Measurements from ENCODE around the gene FBN1.

FBN1 gene

GRCh38 chr15:48467801-48468200 lies 177.7 kb downstream of the FBN1 start:
- DNase-seq, result no peak
- Mint-ChIP-seq H3K27ac (no peak overlapping the region), H3K27me3 (no peaks in the 10 kb centered on the region), H3K4me3 (no peak overlapping the region), H3K9me3 (no peaks in the 10 kb centered on the region), H3K4me1 (peaks cover 2% of the 10 kb centered on the region), H3K36me3 (no peaks in the 10 kb centered on the region)
- CTCF ChIA-PET, result no interaction called here

- CTCF ChIA-PET, result no interaction called here
- no peak overlapping the region for H3K4me3 Mint-ChIP-seq
Observed at GRCh38 chr15:48466820-48467219, 178.7 kb downstream of the FBN1 start.

DNA sequence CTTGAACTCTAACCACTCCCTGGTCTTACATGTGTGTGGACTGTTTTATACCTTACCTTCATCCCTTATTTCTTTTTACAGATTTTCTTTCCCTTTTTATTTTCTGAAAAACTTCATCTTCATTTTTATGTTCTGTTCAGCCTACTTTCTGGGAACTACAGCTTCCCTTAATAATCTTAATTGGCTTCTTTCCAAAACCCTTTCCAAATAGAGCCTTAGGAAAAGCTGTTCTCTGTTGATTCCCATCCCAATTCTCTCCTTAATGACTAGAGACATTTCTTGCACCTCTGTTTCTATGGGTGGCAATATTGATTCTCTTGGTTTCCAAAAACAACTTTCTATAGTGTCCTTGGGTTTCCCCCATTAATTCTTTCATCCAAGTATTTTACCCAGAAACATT lies 179.4 kb downstream of the FBN1 start:
- Mint-ChIP-seq H3K9me3 (no peaks in the 10 kb centered on the region), H3K4me1 (no peaks in the 10 kb centered on the region), H3K27ac (no peak overlapping the region), H3K27me3 (no peaks in the 10 kb centered on the region), H3K4me3 (no peak overlapping the region), H3K36me3 (no peaks in the 10 kb centered on the region)
- CTCF ChIA-PET, result no interaction called here
- DNase-seq, result no peak

More at GRCh38 chr15:48466820-48467219, 178.7 kb downstream of the FBN1 start:
- Mint-ChIP-seq H3K4me1 (no peaks in the 10 kb centered on the region), H3K27me3 (no peaks in the 10 kb centered on the region), H3K36me3 (no peaks in the 10 kb centered on the region), H3K9me3 (no peaks in the 10 kb centered on the region), H3K27ac (no peak overlapping the region)
- no peak for DNase-seq

DNA sequence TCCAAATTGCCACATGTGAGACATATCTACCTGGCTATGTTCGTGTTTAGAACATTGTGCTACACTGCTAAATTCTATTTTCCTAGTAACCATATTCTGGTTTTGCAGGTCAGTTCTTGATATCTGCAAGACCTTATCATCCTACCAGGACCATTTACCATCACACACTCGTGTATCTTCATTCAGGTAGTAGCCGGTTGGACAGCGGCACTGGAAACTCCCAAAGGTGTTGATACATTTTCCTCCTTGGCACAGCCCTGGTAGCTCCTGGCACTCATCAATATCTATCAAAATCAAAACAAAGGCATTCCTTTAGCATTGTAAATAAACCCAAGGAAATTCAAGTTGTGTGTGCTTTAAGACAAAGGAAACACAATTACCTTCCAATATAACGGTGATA lies 180.1 kb downstream of the FBN1 start:
- Mint-ChIP-seq H3K9me3 (no peaks in the 10 kb centered on the region), H3K27ac (no peak overlapping the region), H3K36me3 (no peaks in the 10 kb centered on the region), H3K4me3 (no peak overlapping the region), H3K4me1 (no peaks in the 10 kb centered on the region), H3K27me3 (no peaks in the 10 kb centered on the region)
- CTCF ChIA-PET, result no interaction called here
- DNase-seq, result no peak

- CTCF ChIA-PET, result no interaction called here
- H3K27ac Mint-ChIP-seq, result no peak overlapping the region
Observed at GRCh38 chr15:48463366-48463880, 182.1 kb downstream of the FBN1 start.

GRCh38 chr15:48462688-48463087 lies 182.8 kb downstream of the FBN1 start:
- Mint-ChIP-seq H3K4me3 (no peak overlapping the region), H3K36me3 (no peaks in the 10 kb centered on the region), H3K27ac (no peak overlapping the region), H3K4me1 (no peaks in the 10 kb centered on the region), H3K9me3 (no peaks in the 10 kb centered on the region), H3K27me3 (no peaks in the 10 kb centered on the region)
- no peak for DNase-seq
- CTCF ChIA-PET, result no interaction called here

More at GRCh38 chr15:48463366-48463880, 182.1 kb downstream of the FBN1 start:
- Mint-ChIP-seq H3K4me3 (no peak overlapping the region), H3K36me3 (no peaks in the 10 kb centered on the region), H3K27me3 (no peaks in the 10 kb centered on the region), H3K9me3 (no peaks in the 10 kb centered on the region), H3K4me1 (no peaks in the 10 kb centered on the region)
- DNase-seq, result no peak

DNA sequence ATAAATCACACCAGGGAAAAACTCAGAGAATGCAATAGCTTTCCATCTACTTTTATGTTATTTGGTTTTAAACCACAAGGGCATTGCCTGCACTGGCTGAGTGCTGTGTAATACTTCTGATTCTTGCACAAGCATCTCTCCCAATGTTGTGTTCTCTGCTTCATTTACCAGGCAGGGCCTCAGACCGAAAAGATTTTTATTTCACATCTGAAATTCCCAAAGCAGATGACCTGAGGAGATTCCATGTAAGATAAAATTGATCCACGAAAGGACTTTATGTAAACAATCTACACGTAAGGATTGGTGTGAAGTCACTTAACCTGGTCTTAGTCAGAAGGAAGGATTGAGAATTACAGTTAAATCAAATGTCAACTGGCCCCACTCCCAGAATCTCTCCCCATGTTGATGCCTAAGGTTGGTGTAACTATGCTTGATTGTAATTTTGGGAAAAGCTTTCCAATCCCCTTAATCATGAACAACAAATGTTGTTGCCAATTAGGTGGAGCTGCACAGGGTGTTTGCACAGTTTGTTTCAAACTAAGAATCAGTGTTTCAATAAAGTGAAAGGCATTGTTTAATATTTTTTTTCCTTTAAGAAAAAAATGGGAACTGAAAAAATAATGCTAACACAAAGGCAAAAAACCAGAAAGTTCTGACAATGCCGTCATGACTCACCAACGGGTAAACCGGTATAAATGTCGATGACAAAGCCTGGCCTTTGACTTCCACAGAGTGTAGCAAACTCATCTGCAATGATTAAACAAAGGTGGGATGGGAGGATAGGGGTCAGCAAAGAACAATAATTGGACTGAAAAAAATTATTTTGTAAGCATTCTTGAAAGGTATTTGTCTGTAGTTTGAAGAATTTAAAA lies 185.7 kb downstream of the FBN1 start:
- CTCF ChIA-PET, result no interaction called here
- Mint-ChIP-seq H3K4me1 (no peaks in the 10 kb centered on the region), H3K27me3 (no peaks in the 10 kb centered on the region), H3K9me3 (no peaks in the 10 kb centered on the region), H3K36me3 (no peaks in the 10 kb centered on the region), H3K27ac (no peak overlapping the region), H3K4me3 (no peak overlapping the region)
- no peak for DNase-seq

DNA sequence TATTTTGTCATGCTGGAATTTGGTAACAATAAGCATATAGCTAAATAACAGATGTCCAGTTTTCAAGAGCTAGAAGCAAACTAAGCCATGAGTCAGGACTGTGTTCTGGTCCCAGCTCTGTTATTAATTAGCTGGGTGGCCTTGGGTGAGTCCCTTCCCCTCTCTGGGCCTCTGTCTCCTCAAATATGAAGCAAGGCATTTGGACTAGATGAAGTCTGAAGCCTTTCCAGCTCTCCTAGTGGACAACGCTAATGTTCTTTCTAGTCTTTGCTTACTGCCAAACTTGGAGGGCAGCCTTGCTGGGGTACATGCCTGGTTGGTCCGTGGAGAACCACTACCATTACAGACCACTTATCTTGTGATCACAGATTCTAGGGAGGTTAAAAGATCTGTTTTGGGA lies 186.6 kb downstream of the FBN1 start:
- DNase-seq, result no peak
- no peaks in the 10 kb centered on the region for H3K9me3 Mint-ChIP-seq
- H3K36me3 Mint-ChIP-seq, result no peaks in the 10 kb centered on the region
- H3K4me3 Mint-ChIP-seq, result no peak overlapping the region
- H3K4me1 Mint-ChIP-seq, result no peaks in the 10 kb centered on the region
- CTCF ChIA-PET, result no interaction called here
- H3K27me3 Mint-ChIP-seq, result no peaks in the 10 kb centered on the region
- H3K27ac Mint-ChIP-seq, result no peak overlapping the region

DNA sequence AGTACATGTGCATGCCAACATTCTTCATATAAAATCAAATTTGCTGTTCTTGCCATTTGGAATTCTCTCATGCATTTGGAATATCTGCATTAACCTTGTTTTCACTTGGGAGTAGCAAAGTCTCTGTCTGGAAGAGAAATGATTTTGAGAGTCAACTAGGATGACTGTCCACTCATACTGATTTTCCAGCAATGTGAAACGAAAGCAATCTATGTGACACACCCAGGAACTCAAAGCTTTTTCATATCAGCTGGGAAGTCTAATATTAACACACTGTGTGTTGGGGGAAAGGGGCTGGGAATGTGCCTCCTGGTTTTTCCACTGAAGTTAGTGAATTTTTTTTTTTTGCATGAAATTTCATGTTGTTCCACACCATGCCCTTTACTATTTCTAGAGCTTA lies 189.4 kb downstream of the FBN1 start:
- Mint-ChIP-seq H3K9me3 (no peaks in the 10 kb centered on the region), H3K27me3 (no peaks in the 10 kb centered on the region), H3K36me3 (no peaks in the 10 kb centered on the region), H3K4me1 (no peaks in the 10 kb centered on the region), H3K4me3 (no peak overlapping the region), H3K27ac (no peak overlapping the region)
- CTCF ChIA-PET, result no interaction called here
- DNase-seq, result no peak

DNA sequence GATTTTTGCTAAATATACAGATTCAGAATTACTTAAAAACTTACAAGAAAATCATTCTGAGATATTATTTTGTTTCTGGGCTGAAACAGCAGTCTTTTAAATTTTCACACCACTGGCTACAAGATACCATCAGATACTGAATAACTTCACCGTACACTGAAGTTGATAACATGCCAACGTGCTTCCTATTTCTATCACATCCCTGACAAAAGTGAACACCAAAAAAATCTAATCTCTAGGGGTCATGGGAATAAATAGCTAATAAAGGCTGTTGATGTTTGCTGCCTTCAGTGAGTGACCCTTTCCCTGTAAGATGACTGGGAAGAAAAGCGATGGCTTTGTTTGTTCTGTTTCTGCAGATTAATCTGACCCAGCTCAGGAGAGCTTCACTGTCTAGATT lies 193.8 kb downstream of the FBN1 start:
- Mint-ChIP-seq H3K36me3 (no peaks in the 10 kb centered on the region), H3K4me3 (no peak overlapping the region), H3K4me1 (no peaks in the 10 kb centered on the region), H3K9me3 (no peaks in the 10 kb centered on the region), H3K27ac (no peak overlapping the region), H3K27me3 (no peaks in the 10 kb centered on the region)
- no peak for DNase-seq
- CTCF ChIA-PET, result no interaction called here

DNA sequence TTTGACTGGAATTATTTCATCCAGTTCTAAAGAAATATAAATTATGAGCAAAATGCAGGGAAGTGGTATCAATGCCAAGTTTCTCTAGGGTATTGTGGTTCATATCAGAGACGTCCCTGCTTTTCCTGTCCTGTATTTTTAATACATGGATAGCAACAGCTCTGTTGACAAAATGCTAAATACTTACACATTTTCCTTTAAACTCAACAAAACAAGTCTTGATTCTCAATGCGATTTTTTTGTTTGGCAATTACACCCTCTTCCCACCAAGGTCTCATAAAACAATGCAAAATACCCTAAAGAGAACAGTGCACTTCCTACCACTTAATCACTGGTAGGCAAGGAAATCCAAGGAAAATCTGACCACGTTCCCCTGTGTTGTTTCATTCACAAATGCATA lies 194.3 kb downstream of the FBN1 start:
- Mint-ChIP-seq H3K9me3 (no peaks in the 10 kb centered on the region), H3K4me3 (no peak overlapping the region), H3K27me3 (no peaks in the 10 kb centered on the region), H3K4me1 (no peaks in the 10 kb centered on the region), H3K36me3 (no peaks in the 10 kb centered on the region), H3K27ac (no peak overlapping the region)
- DNase-seq, result no peak
- CTCF ChIA-PET, result no interaction called here

- no peaks in the 10 kb centered on the region for H3K27me3 Mint-ChIP-seq
- H3K4me3 Mint-ChIP-seq, result no peak overlapping the region
- CTCF ChIA-PET, result no interaction called here
- no peaks in the 10 kb centered on the region for H3K9me3 Mint-ChIP-seq
- H3K4me1 Mint-ChIP-seq, result no peaks in the 10 kb centered on the region
- no peak for DNase-seq
- no peak overlapping the region for H3K27ac Mint-ChIP-seq
- H3K36me3 Mint-ChIP-seq, result no peaks in the 10 kb centered on the region
Observed at GRCh38 chr15:48449734-48450133, 195.8 kb downstream of the FBN1 start.

DNA sequence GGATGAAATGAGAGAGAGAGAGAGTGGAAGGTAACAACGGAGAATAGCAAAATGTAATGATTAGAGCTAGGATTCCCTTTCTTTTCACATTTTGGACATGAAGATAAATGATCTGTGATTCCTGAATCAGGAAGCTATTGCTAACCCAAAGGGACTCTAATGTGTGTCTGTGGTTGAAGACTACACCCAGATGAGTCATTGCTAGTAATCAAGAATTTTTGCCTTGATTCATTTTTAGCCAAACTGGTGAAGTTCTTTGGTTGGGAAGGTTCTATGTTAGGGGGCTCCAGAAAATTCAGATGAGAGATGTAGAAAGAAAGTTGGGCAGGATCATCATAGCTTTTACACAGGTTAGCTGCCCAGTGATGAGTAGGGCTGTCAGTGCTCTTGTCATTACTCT lies 197.9 kb downstream of the FBN1 start:
- CTCF ChIA-PET, result interaction anchor here (0.9 kb wide), 1 partner anchor 11 kb away, joined by 3 read pairs; no protein-coding TSS in a partner anchor
- no peaks in the 10 kb centered on the region for H3K9me3 Mint-ChIP-seq
- no peak overlapping the region for H3K27ac Mint-ChIP-seq
- H3K27me3 Mint-ChIP-seq, result no peaks in the 10 kb centered on the region
- no peaks in the 10 kb centered on the region for H3K36me3 Mint-ChIP-seq
- H3K4me1 Mint-ChIP-seq, result no peaks in the 10 kb centered on the region
- H3K4me3 Mint-ChIP-seq, result no peak overlapping the region
- DNase-seq, result no peak

GRCh38 chr15:48447058-48447457 lies 198.5 kb downstream of the FBN1 start:
- DNase-seq, result no peak
- CTCF ChIA-PET, result interaction anchor here (0.9 to 1.4 kb wide), 2 partner anchors 11 to 19 kb away, joined by 3 read pairs; no protein-coding TSS in a partner anchor
- no peaks in the 10 kb centered on the region for H3K9me3 Mint-ChIP-seq
- no peak overlapping the region for H3K4me3 Mint-ChIP-seq
- no peak overlapping the region for H3K27ac Mint-ChIP-seq
- no peaks in the 10 kb centered on the region for H3K36me3 Mint-ChIP-seq
- H3K4me1 Mint-ChIP-seq, result no peaks in the 10 kb centered on the region
- no peaks in the 10 kb centered on the region for H3K27me3 Mint-ChIP-seq

DNA sequence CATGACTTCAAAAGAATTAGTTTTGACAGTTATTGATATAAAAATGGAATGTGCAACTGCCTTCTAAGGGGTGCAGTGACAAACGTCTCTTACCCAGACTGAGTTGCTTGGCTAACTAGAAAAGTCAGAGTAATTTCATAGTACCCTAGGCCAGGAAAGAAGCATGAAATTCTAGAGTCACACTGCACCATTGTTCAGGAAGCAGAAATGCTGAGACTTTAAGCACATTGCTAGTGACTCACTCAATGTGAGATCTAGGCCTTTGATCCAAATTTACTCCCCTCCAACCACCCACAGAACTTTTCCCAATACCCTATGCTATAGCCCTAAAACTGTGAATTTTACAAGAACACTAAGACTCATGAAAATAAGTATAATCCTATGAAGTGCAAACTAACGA lies 203.5 kb downstream of the FBN1 start:
- DNase-seq, result no peak
- Mint-ChIP-seq H3K27ac (no peak overlapping the region), H3K36me3 (no peaks in the 10 kb centered on the region), H3K4me3 (no peak overlapping the region), H3K4me1 (no peaks in the 10 kb centered on the region), H3K27me3 (no peaks in the 10 kb centered on the region), H3K9me3 (no peaks in the 10 kb centered on the region)
- CTCF ChIA-PET, result no interaction called here
